LoVo (cell line): Measurements from ENCODE around the gene RAB3B.

Source experiments
- DNase-seq: peaks from one replicate; pipeline ENCODE4 v3.0.0-alpha.2; 2016; ENCODE audit warnings: low spot score

The RAB3B gene

DNA sequence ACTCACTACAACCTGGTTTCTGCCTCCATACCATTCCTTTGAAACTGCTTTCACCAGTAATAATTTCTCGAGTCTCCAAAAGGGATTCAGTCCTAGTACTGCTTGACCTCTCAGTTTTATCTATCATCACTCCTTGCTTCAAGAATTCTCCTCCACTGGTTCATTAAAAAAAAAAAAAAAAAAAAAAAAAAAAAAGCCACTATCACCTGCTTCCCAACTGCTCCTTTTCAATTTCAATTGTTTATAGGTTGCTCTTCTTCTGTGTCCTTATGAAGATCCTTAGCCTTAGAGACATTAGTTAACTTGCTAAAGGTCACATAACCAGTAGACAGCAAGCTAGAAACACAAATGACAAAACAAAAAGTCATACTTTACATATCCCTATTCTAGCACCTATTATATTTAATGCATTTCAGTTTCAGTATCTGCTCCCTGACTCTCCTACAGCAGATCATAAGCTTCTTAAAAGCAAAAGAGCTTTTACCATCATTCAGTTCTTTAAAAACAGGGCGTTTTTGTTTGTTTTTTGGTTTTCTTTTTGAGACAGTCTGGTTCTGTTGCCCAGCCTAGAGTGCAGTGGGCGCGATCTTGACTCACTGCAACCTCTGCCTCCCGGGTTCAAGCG is 119.0 kb downstream of the RAB3B start:
- DNase-seq, result no peak

DNA sequence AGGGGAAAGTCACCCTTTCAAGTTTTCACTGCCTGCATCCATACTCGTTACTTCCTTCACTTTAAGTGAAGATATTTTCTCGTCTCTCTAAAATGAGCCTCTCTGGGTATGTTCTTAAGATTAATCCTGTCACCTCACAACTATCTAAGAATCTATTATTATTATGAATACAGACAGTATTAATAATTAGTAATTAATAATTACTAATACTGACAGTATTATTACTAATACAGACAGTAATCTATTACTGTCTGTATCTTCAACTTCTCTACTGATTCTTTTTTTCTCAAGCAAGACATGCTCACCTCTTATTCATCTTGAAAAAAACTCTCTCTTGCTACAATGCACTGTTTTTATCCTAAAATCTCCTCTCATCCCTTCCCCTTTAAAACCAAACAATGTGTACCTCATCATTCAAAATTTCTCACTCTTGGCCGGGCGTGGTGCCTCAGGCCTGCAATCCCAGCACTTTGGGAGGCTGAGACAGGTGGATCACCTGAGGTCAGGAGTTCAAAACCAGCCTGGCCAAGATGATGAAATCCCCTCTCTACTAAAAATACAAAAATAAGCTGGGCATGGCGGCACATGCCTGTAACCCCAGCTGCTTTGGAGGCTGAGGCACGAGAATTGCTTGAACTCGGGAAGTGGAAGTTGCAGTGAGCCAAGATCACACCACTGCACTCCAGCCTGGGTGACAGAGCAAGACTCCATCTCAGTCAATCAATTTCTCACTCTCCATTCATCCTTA is 119.7 kb downstream of the RAB3B start:
- no peak for DNase-seq

DNA sequence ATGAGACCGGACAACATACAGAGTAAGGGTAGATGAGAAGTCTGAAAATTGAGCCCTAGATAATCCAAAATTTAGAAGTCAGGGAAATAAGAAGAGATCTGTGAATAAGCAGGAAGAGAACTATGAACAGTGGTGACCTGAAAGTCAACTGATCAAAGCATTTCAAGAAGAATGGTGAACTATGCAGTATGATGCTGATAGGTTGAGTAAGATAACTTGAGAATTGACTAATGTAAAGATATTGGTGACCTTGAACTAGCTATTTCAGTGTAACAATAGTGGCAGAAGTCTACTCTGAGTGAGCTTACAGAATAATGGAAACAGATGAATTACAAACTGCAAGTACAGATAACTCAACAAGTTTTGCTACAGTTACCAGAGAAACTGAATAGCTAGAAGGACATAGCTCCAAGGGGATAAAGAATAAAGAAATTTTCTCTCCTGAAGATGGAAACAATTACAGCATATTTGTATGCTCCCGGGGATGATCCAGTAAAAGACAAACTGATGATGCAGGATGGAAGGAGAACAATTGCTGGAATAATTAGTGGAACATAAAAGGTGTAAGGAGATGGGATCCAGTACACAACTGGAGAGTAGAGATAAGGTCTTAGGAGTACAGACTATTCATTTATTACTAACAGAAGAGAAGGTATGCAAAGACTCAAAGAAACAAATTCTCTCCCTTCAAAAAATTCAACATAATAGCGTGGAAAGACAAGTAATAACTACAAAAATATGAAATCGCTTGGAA is 122.8 kb downstream of the RAB3B start:
- no peak for DNase-seq

DNA sequence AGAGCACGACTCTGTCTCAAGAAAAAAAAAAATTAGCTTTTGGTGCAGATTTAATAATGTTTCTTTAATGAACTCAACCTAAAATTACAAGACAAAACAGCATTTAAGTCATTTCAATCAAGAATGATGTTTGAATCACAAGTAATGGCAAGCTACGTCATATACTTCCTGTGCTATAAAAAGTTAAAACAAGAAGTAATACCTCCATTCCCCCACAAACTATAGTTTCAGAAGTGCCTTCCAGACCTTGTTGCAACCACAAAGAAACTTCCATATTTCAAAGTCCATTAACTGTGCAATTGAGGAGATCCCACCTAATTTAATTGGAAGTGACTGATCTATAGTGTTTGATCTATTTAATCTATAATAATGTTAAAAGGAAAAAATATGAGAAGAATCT is 127.1 kb downstream of the RAB3B start:
- DNase-seq, result no peak

DNA sequence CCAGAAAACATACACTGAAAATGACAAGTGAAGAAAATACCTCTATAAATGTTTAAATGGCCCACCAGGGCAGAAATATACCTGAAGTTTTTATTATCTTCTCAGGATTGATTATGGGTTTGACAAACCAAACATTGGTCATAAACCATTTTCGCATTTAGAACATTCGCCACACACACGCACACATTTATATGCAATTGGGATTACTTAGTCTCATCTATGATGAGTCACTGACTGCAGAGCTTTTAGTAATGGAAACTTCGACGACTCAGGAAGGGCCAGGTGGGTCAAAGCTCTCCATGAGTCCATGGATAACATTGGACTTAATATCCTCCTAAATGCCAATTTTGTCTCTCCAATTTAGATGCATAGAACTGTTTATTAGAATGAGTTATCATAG is 128.8 kb downstream of the RAB3B start:
- DNase-seq, result no peak

DNA sequence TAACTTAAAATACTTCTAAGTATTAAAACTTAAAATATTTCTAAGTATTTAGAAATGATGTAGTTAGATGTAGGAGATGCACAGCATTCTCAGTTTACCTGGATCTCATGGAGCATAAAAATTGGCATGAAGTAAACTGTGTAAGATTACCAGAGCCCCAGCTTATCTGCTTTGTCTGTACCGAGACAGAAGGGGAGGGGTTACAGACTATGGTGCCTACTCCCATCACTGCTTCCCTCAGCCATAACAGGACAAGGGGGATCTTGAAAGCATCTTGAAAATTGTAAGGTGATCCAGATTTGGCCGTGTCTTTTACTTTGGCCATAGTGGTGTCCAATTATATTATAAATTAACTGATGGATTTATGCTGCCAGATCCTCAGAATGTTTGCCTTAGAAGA is 130.8 kb downstream of the RAB3B start:
- DNase-seq, result no peak

DNA sequence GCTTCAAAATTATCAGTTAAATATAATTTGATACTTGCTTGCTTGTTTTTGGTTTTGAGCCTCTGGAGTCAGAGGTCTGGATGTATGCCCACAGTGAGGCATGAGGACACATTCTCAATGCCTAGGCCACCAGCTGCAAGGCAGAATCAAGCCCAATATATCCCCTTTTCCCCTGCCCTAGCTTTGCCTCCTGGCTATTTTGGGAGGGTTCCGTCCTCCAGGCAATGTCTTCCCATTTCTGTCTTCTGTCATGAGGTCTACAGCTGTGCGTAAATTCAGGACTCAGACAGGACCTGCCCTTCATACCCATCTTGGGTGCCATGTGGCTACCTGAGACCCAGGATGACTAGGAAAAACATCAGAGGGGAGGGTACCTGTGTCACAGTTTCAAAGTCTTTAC is 131.2 kb downstream of the RAB3B start:
- no peak for DNase-seq

DNA sequence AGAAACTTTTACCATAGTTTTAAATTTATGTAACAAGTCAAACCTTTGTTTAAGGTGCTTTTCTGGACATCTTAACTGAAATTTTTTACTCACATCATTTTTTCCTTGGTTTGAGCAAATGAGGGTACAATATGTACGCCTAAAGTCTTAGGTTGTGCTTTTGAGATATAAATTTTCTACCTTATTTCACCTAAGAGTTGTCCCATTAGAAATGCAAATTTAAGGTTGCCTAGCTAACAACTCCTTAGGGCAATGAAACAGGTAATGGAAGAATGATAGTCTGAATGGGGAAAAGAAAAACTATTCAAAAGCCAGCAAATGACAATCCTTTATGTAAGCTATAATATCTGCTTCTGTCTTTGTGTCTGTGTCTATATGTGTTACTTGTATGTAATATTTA is 131.6 kb downstream of the RAB3B start:
- no peak for DNase-seq
